ENCODE data around the gene NTRK2. TPM values are rescaled to one million over a fixed set of nuclear protein-coding genes. Genes with fewer than 3 reads are reported as not detected.

Gene NTRK2
- total and polyA plus RNA-seq, 10 of the 15 experiments (the other 5 are each of a cell fraction or from before 2014, with no cell fraction given), result 0.42 to 4.6 (median 0.65) TPM

DNA sequence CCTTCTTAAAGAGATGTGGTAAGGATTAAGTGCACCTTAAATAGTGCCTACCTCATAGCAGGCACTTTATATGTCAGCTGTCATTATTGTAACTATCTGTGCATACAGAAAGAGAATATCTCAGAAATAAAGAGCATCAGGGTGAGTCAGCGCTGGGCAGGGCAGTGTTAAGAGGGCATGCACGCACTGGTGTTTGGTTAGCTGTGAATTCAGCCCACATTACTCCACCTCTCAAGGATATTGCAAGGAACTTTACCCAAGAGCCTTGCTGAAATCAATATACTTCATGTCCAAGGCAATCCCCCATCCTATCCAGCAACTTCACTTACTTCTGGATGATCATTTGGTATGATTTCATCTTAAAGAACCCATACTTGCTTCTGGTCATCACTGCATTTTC lies 300.9 kb downstream of the NTRK2 start (continued):
- TF ChIP-seq SRF (IDR thresholded peaks at IDR 0.05; ENCODE audit: low read depth in 2 of 2, low read length in 2 of 2) (no peak), EGR1 (IDR thresholded peaks at IDR 0.05; ENCODE audit: borderline replicate concordance in 1 of 2, low read depth in 2 of 2, low read length in 2 of 2) (no peak), FOS (IDR thresholded peaks at IDR 0.05; ENCODE audit: borderline replicate concordance, extremely low read depth, insufficient read length) (no peak), EP300 (IDR thresholded peaks at IDR 0.05; ENCODE audit: borderline replicate concordance in 1 of 2, control insufficient read depth in 1 of 2, low read depth in 2 of 2, low read length in 2 of 2) (no peak), LARP7 (IDR thresholded peaks at IDR 0.05) (no peak), NR2F1 (conservative IDR thresholded peaks at IDR 0.05) (no peak), TBL1XR1 (IDR thresholded peaks at IDR 0.05; ENCODE audit: low read depth, low read length) (no peak), CREM (IDR thresholded peaks at IDR 0.05; ENCODE audit: low read depth) (no peak), ZNF274 (IDR thresholded peaks at IDR 0.05; ENCODE audit: insufficient read depth, insufficient read length) (no peak)
- TF ChIP-seq, protein P1, sequence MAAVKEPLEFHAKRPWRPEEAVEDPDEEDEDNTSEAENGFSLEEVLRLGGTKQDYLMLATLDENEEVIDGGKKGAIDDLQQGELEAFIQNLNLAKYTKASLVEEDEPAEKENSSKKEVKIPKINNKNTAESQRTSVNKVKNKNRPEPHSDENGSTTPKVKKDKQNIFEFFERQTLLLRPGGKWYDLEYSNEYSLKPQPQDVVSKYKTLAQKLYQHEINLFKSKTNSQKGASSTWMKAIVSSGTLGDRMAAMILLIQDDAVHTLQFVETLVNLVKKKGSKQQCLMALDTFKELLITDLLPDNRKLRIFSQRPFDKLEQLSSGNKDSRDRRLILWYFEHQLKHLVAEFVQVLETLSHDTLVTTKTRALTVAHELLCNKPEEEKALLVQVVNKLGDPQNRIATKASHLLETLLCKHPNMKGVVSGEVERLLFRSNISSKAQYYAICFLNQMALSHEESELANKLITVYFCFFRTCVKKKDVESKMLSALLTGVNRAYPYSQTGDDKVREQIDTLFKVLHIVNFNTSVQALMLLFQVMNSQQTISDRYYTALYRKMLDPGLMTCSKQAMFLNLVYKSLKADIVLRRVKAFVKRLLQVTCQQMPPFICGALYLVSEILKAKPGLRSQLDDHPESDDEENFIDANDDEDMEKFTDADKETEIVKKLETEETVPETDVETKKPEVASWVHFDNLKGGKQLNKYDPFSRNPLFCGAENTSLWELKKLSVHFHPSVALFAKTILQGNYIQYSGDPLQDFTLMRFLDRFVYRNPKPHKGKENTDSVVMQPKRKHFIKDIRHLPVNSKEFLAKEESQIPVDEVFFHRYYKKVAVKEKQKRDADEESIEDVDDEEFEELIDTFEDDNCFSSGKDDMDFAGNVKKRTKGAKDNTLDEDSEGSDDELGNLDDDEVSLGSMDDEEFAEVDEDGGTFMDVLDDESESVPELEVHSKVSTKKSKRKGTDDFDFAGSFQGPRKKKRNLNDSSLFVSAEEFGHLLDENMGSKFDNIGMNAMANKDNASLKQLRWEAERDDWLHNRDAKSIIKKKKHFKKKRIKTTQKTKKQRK (IDR thresholded peaks at IDR 0.05; ENCODE audit: low read depth, low read length), result no peak
- TF ChIP-seq, protein P2, sequence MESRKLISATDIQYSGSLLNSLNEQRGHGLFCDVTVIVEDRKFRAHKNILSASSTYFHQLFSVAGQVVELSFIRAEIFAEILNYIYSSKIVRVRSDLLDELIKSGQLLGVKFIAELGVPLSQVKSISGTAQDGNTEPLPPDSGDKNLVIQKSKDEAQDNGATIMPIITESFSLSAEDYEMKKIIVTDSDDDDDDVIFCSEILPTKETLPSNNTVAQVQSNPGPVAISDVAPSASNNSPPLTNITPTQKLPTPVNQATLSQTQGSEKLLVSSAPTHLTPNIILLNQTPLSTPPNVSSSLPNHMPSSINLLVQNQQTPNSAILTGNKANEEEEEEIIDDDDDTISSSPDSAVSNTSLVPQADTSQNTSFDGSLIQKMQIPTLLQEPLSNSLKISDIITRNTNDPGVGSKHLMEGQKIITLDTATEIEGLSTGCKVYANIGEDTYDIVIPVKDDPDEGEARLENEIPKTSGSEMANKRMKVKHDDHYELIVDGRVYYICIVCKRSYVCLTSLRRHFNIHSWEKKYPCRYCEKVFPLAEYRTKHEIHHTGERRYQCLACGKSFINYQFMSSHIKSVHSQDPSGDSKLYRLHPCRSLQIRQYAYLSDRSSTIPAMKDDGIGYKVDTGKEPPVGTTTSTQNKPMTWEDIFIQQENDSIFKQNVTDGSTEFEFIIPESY (IDR thresholded peaks at IDR 0.05), result no peak
